ENCODE data around the gene VSIR.

The VSIR gene

DNA sequence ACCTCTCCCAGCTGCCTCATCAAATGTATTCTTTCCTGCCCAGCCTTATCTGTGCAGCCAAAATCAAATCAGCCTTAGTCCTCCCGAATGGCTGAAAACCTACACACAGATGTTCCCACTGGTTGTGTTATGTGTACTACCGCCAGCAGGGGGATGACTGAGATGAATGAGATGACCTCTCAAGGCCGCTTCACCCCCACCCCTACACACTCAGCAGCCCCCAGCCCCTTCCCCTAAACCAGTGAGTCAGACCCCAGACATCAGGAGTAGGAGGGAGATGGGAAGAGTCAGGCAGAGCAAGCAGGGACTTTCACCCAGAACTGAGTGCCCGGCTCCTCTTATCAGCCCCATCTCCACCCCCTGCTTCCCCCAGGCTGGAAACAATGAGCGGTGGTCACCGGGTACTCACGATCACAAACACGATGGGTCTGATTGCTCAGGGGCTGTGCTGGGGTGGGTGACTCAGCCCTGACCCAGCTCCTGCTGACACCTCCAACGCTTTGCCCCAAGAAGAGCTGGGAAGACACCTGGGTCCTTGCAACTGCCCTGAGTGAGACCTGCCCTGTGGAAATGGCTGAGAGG is 47.2 kb downstream of the VSIR start:
- Mint-ChIP-seq H3K4me1 (peaks cover 77% of the 10 kb centered on the region), H3K9me3 (no peaks in the 10 kb centered on the region), H3K27me3 (peaks cover 9% of the 10 kb centered on the region), H3K36me3 (no peaks in the 10 kb centered on the region), H3K4me3 (peak overlapping the region; percentile 36), H3K27ac (peak overlapping the region; percentile 99)
- peak; percentile 70 for DNase-seq
- CTCF ChIA-PET: interaction anchor here (1.0 to 7.5 kb wide), 14 partner anchors 10 to 86 kb away, joined by 3 to 74 read pairs (median 8); partner anchors contain the start of gene VSIR

DNA sequence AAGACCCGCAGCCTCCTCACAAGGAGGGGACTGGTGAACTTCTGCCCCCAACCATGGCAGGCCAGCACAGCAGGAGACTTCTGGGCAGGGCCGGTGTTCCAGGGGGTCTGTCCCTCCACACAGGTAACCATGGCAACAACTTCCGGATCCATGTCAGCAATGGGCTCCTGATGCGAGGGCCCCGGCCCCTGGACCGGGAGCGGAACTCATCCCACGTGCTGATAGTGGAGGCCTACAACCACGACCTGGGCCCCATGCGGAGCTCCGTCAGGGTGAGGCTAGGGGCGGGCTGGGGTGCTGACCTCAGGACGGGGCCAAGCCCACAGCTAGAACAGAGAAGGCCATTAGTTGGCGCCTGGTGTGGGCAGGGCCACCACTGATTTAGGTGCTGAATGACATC is 48.1 kb downstream of the VSIR start:
- H3K36me3 Mint-ChIP-seq: no peaks in the 10 kb centered on the region
- no peak for DNase-seq
- CTCF ChIA-PET: interaction anchor here (0.9 to 7.5 kb wide), 13 partner anchors 9 to 86 kb away, joined by 3 to 74 read pairs (median 9); partner anchors contain the start of gene VSIR
- H3K4me1 Mint-ChIP-seq: peaks cover 73% of the 10 kb centered on the region
- peak overlapping the region; percentile 99 for H3K27ac Mint-ChIP-seq
- H3K27me3 Mint-ChIP-seq: peaks cover 11% of the 10 kb centered on the region
- no peak overlapping the region for H3K4me3 Mint-ChIP-seq
- no peaks in the 10 kb centered on the region for H3K9me3 Mint-ChIP-seq

DNA sequence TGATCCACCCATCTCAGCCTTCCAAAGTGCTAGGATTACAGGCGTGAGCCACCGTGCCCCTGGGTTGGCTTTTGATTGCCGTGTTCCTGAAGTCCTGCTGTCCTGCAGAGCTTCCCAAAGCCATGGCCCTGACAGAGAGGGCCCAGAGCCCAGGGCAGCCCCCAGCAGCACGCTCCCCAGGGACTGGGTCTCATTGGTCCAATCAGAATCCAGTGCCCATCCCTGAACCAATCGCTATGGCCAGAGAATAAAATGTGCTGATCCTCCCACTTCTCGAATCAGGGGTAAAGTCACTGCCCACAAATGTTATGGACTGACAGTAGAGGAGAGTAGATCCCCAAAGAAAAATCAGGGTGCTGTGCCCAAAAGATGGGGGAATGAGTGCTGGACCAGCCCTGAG is 48.8 kb downstream of the VSIR start:
- H3K4me1 Mint-ChIP-seq: peaks cover 68% of the 10 kb centered on the region
- peak overlapping the region; percentile 52 for H3K27ac Mint-ChIP-seq
- H3K9me3 Mint-ChIP-seq: no peaks in the 10 kb centered on the region
- peaks cover 11% of the 10 kb centered on the region for H3K27me3 Mint-ChIP-seq
- CTCF ChIA-PET: interaction anchor here (1.1 to 7.5 kb wide), 8 partner anchors 10 to 49 kb away, joined by 4 to 74 read pairs (median 16); partner anchors contain the start of gene VSIR
- H3K36me3 Mint-ChIP-seq: no peaks in the 10 kb centered on the region
- H3K4me3 Mint-ChIP-seq: no peak overlapping the region
- DNase-seq: no peak

DNA sequence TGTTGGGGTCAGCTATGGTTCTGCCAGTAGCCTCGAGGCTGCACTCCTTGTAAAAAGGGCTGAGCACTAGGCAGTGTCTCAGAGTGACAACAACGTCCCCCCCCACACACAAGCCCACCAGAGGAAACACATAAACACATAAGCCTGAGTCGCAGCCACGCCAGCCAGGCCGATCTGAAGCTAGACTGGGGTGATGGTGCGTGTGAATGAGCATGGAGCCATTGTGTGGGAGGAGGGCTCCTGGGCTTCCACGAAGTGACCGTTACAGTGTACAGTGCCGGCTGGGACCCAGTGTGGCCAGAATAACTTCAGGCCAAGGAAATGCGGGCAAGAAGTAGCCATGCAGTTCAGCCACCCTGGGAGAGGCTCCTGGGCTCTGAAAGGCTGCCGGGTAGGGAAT is 50.0 kb downstream of the VSIR start:
- Mint-ChIP-seq H3K27ac (no peak overlapping the region), H3K27me3 (peaks cover 11% of the 10 kb centered on the region), H3K4me3 (no peak overlapping the region), H3K4me1 (peaks cover 56% of the 10 kb centered on the region), H3K9me3 (no peaks in the 10 kb centered on the region), H3K36me3 (no peaks in the 10 kb centered on the region)
- DNase-seq: no peak
- CTCF ChIA-PET: interaction anchor here (1.5 to 7.5 kb wide), 4 partner anchors 15 to 50 kb away, joined by 7 to 74 read pairs (median 14); partner anchors contain the start of gene VSIR

- CTCF ChIA-PET: interaction anchor here (2.3 to 7.5 kb wide), 3 partner anchors 14 to 50 kb away, joined by 7 to 74 read pairs (median 22); partner anchors contain the start of gene VSIR
- no peaks in the 10 kb centered on the region for H3K9me3 Mint-ChIP-seq
- peaks cover 51% of the 10 kb centered on the region for H3K4me1 Mint-ChIP-seq
- H3K36me3 Mint-ChIP-seq: no peaks in the 10 kb centered on the region
- H3K27me3 Mint-ChIP-seq: peaks cover 11% of the 10 kb centered on the region
- no peak overlapping the region for H3K4me3 Mint-ChIP-seq
- no peak for DNase-seq
- H3K27ac Mint-ChIP-seq: no peak overlapping the region
These were observed 50.5 kb downstream of the VSIR start for GRCh38 chr10:71722849-71723248.

GRCh38 chr10:71721313-71721712 is 52.0 kb downstream of the VSIR start:
- Mint-ChIP-seq H3K4me1 (peaks cover 44% of the 10 kb centered on the region), H3K27ac (no peak overlapping the region)

DNA sequence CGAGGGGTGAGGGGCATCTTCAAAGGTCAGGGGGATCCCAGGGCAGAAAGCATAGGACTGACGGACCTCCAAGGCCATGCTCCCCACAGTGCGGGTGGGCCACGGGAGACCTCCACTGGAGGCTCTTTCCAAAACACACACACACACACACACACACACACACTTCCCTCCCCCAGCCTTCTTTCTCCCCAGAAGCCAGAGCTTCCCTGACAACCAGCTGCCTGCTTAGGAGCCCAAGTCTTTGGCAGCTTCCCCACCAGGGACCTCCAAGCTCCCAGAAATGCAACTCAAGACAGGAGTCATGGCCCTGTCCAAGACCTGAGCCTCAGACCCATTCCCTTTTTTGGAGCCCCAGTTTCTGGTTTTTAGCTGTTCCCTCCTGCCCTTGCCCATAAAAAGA is 53.0 kb downstream of the VSIR start:
- H3K4me3 Mint-ChIP-seq: no peak overlapping the region
- CTCF ChIA-PET: interaction anchor here (1.0 to 4.5 kb wide), 3 partner anchors 12 to 54 kb away, joined by 3 to 22 read pairs (median 4); partner anchors contain the start of gene VSIR
- peaks cover 44% of the 10 kb centered on the region for H3K4me1 Mint-ChIP-seq
- no peaks in the 10 kb centered on the region for H3K9me3 Mint-ChIP-seq
- H3K27me3 Mint-ChIP-seq: peaks cover 11% of the 10 kb centered on the region
- H3K36me3 Mint-ChIP-seq: peaks cover 3% of the 10 kb centered on the region
- H3K27ac Mint-ChIP-seq: no peak overlapping the region
- no peak for DNase-seq

More at GRCh38 chr10:71721313-71721712, 52.0 kb downstream of the VSIR start:
- peaks cover 11% of the 10 kb centered on the region for H3K27me3 Mint-ChIP-seq
- no peaks in the 10 kb centered on the region for H3K9me3 Mint-ChIP-seq
- CTCF ChIA-PET: interaction anchor here (4.5 kb wide), 1 partner anchor 13 kb away, joined by 22 read pairs; no protein-coding TSS in a partner anchor
- no peak for DNase-seq
- H3K36me3 Mint-ChIP-seq: no peaks in the 10 kb centered on the region
- no peak overlapping the region for H3K4me3 Mint-ChIP-seq

DNA sequence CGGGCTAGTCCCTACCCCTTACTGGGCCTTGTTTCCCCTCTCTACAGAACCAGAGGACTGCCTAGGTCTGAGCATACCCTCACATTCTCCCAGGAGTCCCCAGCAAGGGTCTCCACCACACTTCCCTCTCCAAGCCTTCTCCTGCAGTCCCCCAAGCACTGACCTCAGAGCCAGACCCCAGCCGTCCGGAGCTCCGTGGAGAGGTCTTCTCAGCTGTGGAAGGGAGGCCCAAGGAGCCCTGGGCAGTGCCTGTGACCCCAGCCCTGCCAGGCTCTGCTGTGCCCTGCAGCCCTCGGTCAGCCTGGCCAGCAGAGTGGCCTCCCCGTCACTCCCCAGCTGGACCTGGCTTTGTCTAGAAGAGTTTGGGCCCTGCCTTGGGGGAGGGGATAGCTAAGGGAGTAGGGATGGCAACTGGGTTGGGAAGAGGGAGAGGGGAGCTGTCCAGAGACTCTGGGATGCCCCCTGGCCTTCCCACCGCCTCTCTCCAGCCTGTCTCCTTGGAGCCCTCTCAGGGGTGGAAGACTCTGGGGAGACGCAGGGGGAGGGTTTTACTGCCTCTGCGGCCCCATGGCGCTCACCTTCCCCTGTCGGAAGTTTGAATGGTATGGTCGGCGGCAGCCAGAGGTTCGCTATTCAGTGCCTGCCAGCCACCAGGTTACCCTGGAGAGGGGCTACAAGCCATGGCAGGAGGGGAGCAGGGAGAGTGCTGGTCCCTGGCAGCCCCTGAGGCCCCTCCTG is 53.7 kb downstream of the VSIR start, which contains the start of gene C10orf105:
C10orf105 (minus strand) TSS at position 315 of the 738 bp plus-strand sequence. CDS start 3,441 bp downstream, outside the sequence.
- Mint-ChIP-seq H3K4me1 (peaks cover 43% of the 10 kb centered on the region), H3K36me3 (peaks cover 3% of the 10 kb centered on the region), H3K27me3 (peaks cover 11% of the 10 kb centered on the region), H3K9me3 (no peaks in the 10 kb centered on the region), H3K27ac (no peak within 1 kb of the TSS), H3K4me3 (no peak within 1 kb of the TSS)
- CTCF ChIA-PET: interaction anchor here (1.0 to 4.5 kb wide), 4 partner anchors 11 to 54 kb away, joined by 3 to 31 read pairs (median 13); partner anchors contain the start of gene VSIR
- no peak for DNase-seq

DNA sequence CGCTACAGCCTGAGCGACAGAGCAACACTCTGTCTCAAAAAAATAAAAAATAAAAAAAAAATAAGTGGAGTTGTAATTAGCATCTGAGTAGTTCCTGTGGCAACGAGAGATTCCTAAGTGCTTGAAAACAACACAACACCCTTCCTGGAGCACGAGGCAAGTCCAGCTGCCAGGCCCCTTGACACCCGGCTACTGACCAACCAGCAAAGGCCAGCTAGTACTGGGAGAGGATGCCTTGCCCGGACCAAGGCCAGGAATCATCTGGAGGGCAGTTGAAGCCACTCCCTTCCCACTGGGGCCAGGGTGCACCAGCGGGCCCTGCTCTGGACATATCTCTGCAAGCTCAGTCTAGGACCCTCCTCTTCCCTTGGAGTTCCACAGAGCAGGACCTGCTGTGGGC is 54.3 kb downstream of the VSIR start:
- CTCF ChIA-PET: interaction anchor here (1.6 to 4.0 kb wide), 2 partner anchors 12 to 22 kb away, joined by 3 to 31 read pairs; no protein-coding TSS in a partner anchor
- Mint-ChIP-seq H3K4me1 (peaks cover 44% of the 10 kb centered on the region), H3K27me3 (peaks cover 11% of the 10 kb centered on the region), H3K27ac (no peak overlapping the region), H3K9me3 (no peaks in the 10 kb centered on the region), H3K36me3 (peaks cover 3% of the 10 kb centered on the region), H3K4me3 (no peak overlapping the region)
- DNase-seq: no peak

GRCh38 chr10:71718165-71718698 is 55.1 kb downstream of the VSIR start:
- DNase-seq: no peak
- Mint-ChIP-seq H3K4me3 (no peak overlapping the region), H3K27me3 (peaks cover 11% of the 10 kb centered on the region), H3K9me3 (no peaks in the 10 kb centered on the region), H3K36me3 (peaks cover 3% of the 10 kb centered on the region), H3K4me1 (peaks cover 46% of the 10 kb centered on the region), H3K27ac (no peak overlapping the region)
- CTCF ChIA-PET: interaction anchor here (1.4 to 4.0 kb wide), 3 partner anchors 11 to 404 kb away, joined by 3 to 31 read pairs (median 5); partner anchors contain the start of gene VSIR

GRCh38 chr10:71717551-71717951 is 55.8 kb downstream of the VSIR start:
- H3K4me1 Mint-ChIP-seq: peaks cover 47% of the 10 kb centered on the region
- CTCF ChIA-PET: interaction anchor here (1.4 to 4.0 kb wide), 3 partner anchors 10 to 403 kb away, joined by 3 to 31 read pairs (median 5); partner anchors contain the start of gene VSIR
- peak overlapping the region; percentile 60 for H3K27ac Mint-ChIP-seq
- H3K9me3 Mint-ChIP-seq: no peaks in the 10 kb centered on the region
- H3K27me3 Mint-ChIP-seq: peaks cover 11% of the 10 kb centered on the region
- no peak overlapping the region for H3K4me3 Mint-ChIP-seq
- H3K36me3 Mint-ChIP-seq: peaks cover 3% of the 10 kb centered on the region
- DNase-seq: no peak

- Mint-ChIP-seq H3K27me3 (peaks cover 11% of the 10 kb centered on the region), H3K4me3 (no peak overlapping the region)
These were observed 56.3 kb downstream of the VSIR start for GRCh38 chr10:71717056-71717455.

GRCh38 chr10:71716426-71716825 is 56.9 kb downstream of the VSIR start:
- no peaks in the 10 kb centered on the region for H3K9me3 Mint-ChIP-seq
- H3K27ac Mint-ChIP-seq: no peak overlapping the region
- peaks cover 5% of the 10 kb centered on the region for H3K27me3 Mint-ChIP-seq
- H3K4me1 Mint-ChIP-seq: peaks cover 56% of the 10 kb centered on the region
- CTCF ChIA-PET: interaction anchor here (0.8 to 4.0 kb wide), 4 partner anchors 9 to 57 kb away, joined by 3 to 31 read pairs (median 5); no protein-coding TSS in a partner anchor
- H3K4me3 Mint-ChIP-seq: no peak overlapping the region
- peaks cover 3% of the 10 kb centered on the region for H3K36me3 Mint-ChIP-seq
- no peak for DNase-seq

More at GRCh38 chr10:71717056-71717455, 56.3 kb downstream of the VSIR start:
- CTCF ChIA-PET: interaction anchor here (1.4 to 4.0 kb wide), 4 partner anchors 9 to 403 kb away, joined by 3 to 31 read pairs (median 6); partner anchors contain the start of gene VSIR
- Mint-ChIP-seq H3K4me1 (peaks cover 49% of the 10 kb centered on the region), H3K36me3 (peaks cover 3% of the 10 kb centered on the region), H3K9me3 (no peaks in the 10 kb centered on the region), H3K27ac (no peak overlapping the region)
- no peak for DNase-seq
